Activated CD8-positive, alpha-beta T cell treated with anti-CD3 and anti-CD28 coated beads for 36 hours (primary cell): ENCODE results near the gene VPS13D. TPM values are rescaled to one million over a fixed set of nuclear protein-coding genes. Genes with fewer than 3 reads are reported as not detected.

Experiments
- ATAC-seq: fragments of 200-7000 bp; cut with Tn5 transposase; one replicate; pipeline ENCODE4 v1.10.0; 2021; ENCODE audit warnings: mild to moderate bottlenecking, moderate library complexity
- CTCF ChIA-PET: fragments of 350-600 bp; sonication (Branson Sonifier 250); formaldehyde crosslinking; loops from one replicate; lab custom pipeline; 2021; ENCODE audit warnings: antibody characterized with exemption; lab: Charles Lee
- POLR2A ChIA-PET: fragments of 350-600 bp; sonication (Branson Sonifier 250); formaldehyde crosslinking; loops from one replicate; lab custom pipeline; 2021; ENCODE audit warnings: antibody characterized with exemption; lab: Charles Lee
- DNase-seq: peaks from one replicate; pipeline ENCODE4 v3.0.0-alpha.2; 2020
- H3K27ac Mint-ChIP-seq: one replicate; pipeline ENCODE4 v1.8.0; 2021; ENCODE audit warnings: mild to moderate bottlenecking, mixed read lengths
- H3K27me3 Mint-ChIP-seq: one replicate; pipeline ENCODE4 v1.8.0; 2021; ENCODE audit warnings: mixed read lengths
- H3K36me3 Mint-ChIP-seq: one replicate; pipeline ENCODE4 v1.8.0; 2021; ENCODE audit warnings: low read depth, mixed read lengths
- H3K4me1 Mint-ChIP-seq: one replicate; pipeline ENCODE4 v1.8.0; 2021; ENCODE audit warnings: low read depth, mixed read lengths
- H3K4me3 Mint-ChIP-seq: one replicate; pipeline ENCODE4 v1.8.0; 2021; ENCODE audit warnings: mild to moderate bottlenecking, moderate library complexity, mixed read lengths
- H3K9me3 Mint-ChIP-seq: one replicate; pipeline ENCODE4 v1.8.0; 2021; ENCODE audit warnings: mixed read lengths
- intact Hi-C: fragments of 100-400 bp; cut with micrococcal nuclease; formaldehyde crosslinking; loops from one replicate; pipeline ENCODE4 v1.10.0; 2022
- total RNA-seq, 2 experiments: library from RNA; stranded (reverse); gene quantifications; one replicate each; pipeline ENCODE4 v1.2.3, GENCODE V29; 2021
- TF ChIP-seq, protein P1 (sequence below): fragments of 200-600 bp; IDR thresholded peaks from one replicate; pipeline ENCODE4 v1.8.0; 2022; ENCODE audit warnings: antibody characterized with exemption, mild to moderate bottlenecking

The VPS13D gene
- total RNA-seq, 2 experiments from 2014 or later = 28.1 to 30.7 TPM

DNA sequence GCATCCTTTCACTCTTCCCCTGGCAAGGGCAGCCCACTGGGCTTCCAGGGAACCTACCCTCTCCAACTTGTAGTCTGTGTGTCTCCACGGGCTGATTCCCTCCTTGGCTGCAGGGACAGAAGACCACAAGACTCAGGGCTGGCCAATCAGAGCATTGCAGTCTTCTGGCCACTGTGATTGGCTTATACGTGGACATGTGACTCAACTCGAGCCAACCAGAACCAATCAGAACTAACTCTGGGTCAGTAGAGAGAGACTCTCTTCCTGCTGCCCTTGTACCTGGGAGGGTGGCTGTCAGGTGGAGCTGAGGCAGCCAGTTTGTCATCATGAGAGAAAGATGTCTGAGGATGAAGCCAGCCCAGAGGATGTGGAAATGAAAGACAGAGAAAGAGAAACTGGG, 324.1 kb downstream of the VPS13D start:
- POLR2A ChIA-PET = no interaction called here

DNA sequence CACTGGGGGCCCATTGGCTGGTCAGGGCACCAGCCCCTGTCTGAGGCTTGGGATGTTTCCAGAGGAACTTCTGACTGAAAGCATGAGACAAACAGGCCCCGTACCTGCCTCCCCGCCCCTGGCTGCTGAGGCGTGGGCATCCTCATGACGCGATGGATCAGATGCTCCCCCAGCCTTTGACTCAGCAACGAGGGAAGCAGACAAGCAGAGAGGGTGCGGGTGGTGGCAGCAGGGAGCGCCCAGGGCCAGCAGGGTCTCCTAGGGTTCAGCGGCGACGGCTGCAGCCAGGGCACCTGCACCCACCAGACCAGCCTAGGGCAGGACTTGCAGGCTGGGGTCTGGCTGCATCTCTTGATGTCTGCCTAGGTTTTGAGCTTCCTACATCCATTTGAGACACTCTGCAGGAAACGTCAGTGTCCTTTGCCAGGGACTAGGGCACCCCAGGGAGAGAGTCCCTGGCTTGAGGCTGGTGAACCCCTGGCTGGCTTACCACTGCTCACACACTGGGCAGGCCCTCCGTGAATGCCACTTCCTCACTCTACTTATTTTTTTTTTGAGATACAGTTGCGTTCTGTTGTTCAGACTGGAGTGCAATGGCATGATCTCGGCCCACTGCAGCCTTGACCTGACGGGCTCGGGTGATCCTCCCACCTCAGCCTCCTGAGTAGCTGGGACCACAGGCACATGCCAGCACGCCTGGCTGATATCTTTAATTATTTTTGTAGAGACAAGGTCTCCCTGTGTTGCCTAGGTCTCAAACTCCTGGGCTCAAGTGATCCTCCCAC, 324.9 kb downstream of the VPS13D start:
- intact Hi-C loops = no loop called here
- ChIA-PET POLR2A (no interaction called here), CTCF (no interaction called here)
- H3K36me3 Mint-ChIP-seq = no peaks in the 10 kb centered on the region
- TF ChIP-seq, protein P1, sequence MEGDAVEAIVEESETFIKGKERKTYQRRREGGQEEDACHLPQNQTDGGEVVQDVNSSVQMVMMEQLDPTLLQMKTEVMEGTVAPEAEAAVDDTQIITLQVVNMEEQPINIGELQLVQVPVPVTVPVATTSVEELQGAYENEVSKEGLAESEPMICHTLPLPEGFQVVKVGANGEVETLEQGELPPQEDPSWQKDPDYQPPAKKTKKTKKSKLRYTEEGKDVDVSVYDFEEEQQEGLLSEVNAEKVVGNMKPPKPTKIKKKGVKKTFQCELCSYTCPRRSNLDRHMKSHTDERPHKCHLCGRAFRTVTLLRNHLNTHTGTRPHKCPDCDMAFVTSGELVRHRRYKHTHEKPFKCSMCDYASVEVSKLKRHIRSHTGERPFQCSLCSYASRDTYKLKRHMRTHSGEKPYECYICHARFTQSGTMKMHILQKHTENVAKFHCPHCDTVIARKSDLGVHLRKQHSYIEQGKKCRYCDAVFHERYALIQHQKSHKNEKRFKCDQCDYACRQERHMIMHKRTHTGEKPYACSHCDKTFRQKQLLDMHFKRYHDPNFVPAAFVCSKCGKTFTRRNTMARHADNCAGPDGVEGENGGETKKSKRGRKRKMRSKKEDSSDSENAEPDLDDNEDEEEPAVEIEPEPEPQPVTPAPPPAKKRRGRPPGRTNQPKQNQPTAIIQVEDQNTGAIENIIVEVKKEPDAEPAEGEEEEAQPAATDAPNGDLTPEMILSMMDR = no peak
- no peak for ATAC-seq
- no peak for DNase-seq
- H3K27ac Mint-ChIP-seq = no peak overlapping the region
- H3K9me3 Mint-ChIP-seq = peaks cover 3% of the 10 kb centered on the region
- peaks cover 6% of the 10 kb centered on the region for H3K4me1 Mint-ChIP-seq
- H3K4me3 Mint-ChIP-seq = no peak overlapping the region
- no peaks in the 10 kb centered on the region for H3K27me3 Mint-ChIP-seq

More for the DNA sequence above, 324.1 kb downstream of the VPS13D start:
- peaks cover 8% of the 10 kb centered on the region for H3K4me1 Mint-ChIP-seq
- peak; percentile 41 for ATAC-seq
- no peaks in the 10 kb centered on the region for H3K27me3 Mint-ChIP-seq
- TF ChIP-seq, protein P1 = no peak
- H3K4me3 Mint-ChIP-seq = no peak overlapping the region
- no peak overlapping the region for H3K27ac Mint-ChIP-seq
- H3K36me3 Mint-ChIP-seq = no peaks in the 10 kb centered on the region
- no peak for DNase-seq
- H3K9me3 Mint-ChIP-seq = peaks cover 3% of the 10 kb centered on the region
- intact Hi-C loops = no loop called here
- CTCF ChIA-PET = no interaction called here

DNA sequence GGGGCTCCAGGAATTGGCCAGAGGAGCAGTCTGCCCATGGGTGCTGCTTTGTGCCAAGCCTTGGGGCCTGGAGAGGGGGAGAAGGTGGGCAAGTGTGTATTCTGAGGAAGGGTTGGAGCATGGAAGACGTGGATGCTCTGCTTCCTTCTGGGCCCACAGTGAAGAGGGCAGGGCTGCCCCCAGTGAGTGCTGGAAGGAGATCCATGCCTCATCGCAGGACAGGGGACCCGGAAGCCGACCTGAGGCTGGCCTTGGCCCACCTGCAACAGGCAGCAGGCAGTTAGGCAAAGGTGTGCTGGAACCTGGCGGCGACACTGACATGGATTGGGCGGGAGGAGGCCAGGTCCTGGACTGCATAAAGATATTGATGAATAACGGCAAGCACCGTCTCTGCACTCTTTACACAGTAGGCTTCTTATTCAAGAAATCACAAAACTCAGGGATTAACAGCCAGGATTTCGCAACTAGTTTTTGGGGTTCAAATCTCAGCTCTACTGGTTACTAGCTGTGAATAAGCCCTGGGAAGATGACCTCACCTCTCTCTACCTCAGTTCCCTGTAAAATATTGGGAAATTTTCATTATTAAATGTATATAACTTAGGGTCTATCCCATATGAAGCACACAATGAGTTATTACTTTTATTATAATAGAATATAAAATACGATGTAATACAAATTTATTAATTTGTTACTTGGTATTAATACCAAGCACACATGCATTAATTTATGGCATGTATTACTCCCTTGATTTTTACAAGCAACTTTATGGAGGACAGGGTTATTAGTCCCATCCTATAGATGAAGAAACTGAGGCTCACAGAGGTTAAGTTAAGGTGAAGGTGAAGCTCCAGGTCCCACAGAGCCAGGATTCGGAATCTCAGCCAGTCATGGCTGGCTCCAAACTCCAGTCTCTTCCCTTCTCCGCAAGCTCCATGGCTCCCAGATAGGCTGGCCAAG, 325.9 kb downstream of the VPS13D start:
- no peak overlapping the region for H3K4me3 Mint-ChIP-seq
- H3K36me3 Mint-ChIP-seq = no peaks in the 10 kb centered on the region
- CTCF ChIA-PET = no interaction called here
- POLR2A ChIA-PET = interaction anchor here (1.2 kb wide), 1 partner anchor 14 kb away, joined by 3 read pairs; no protein-coding TSS in a partner anchor
- H3K4me1 Mint-ChIP-seq = peaks cover 1% of the 10 kb centered on the region
- no peak for DNase-seq
- no peaks in the 10 kb centered on the region for H3K27me3 Mint-ChIP-seq
- H3K27ac Mint-ChIP-seq = no peak overlapping the region
- TF ChIP-seq, protein P1 = no peak
- no peak for ATAC-seq
- intact Hi-C loops = no loop called here
- H3K9me3 Mint-ChIP-seq = peaks cover 3% of the 10 kb centered on the region

DNA sequence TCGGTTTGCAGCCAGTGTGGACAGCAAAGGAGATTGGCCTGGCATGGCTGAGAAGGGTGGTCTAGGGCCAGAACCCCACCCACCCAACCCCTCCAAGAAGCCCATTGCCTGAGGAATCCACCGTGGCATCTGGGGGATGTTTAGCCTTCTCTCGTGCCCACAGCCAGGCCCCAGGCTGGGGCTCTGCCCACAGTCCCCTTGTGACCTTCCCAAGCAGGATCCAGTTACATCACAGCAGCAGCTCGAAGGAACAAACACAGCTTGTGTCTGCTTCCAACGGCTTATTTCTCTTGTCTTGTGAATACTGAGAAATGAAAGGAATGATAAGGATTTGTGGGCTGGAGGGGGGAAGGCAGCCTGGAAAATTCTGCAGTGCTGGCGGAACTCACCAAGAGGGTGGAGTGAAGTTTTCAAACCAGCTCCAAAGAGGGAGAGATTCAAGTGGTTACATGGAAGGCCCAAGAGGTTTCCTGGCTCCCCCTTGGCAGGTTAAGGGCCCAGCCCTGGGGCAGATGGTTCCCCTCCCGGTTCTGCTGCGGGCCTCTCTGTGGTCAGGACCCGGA, 326.6 kb downstream of the VPS13D start:
- DNase-seq (no peak), ATAC-seq (no peak)
- TF ChIP-seq, protein P1 = no peak
- intact Hi-C loops = no loop called here
- no peaks in the 10 kb centered on the region for H3K4me1 Mint-ChIP-seq
- ChIA-PET POLR2A (interaction anchor here (1.2 kb wide), 1 partner anchor 13 kb away, joined by 3 read pairs; no protein-coding TSS in a partner anchor), CTCF (interaction anchor here (1.2 kb wide), 1 partner anchor 21 kb away, joined by 3 read pairs; no protein-coding TSS in a partner anchor)
- no peaks in the 10 kb centered on the region for H3K27me3 Mint-ChIP-seq
- no peak overlapping the region for H3K27ac Mint-ChIP-seq
- no peaks in the 10 kb centered on the region for H3K36me3 Mint-ChIP-seq
- no peak overlapping the region for H3K4me3 Mint-ChIP-seq
- H3K9me3 Mint-ChIP-seq = peaks cover 3% of the 10 kb centered on the region
